ENCODE results near the gene MPI. TPM values are rescaled to one million over a fixed set of nuclear protein-coding genes. Genes with fewer than 3 reads are reported as not detected.

MPI gene
- polyA plus RNA-seq, 4 donors = 41.1 to 88.3 (median 69.1) TPM

DNA sequence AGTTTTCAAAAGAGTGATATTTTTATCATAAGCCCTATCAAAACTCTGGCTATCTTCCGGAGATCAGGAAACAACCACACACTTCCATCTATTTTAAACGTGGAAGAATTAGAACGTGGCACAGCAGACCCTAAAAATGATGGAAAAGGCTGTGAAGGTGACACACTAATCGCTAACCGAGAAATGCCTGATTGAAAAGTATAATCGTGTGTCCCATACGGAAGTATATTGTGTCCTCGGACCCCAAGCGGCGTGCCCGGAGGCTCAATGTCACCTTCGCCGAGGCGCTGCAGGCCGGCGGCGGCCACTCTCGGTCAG lies 47.4 kb downstream of the MPI start:
- Histone ChIP-seq H3K9me3 (ENCODE audit: control insufficient read depth in 2 of 2, insufficient read depth in 1 of 2, low read depth in 1 of 2, low read length in 1 of 2) (no peaks in the 10 kb centered on the region), H3K27me3 (ENCODE audit: control insufficient read depth in 3 of 3, insufficient read depth in 3 of 3, low read length in 3 of 3) (no peaks in the 10 kb centered on the region), H3K27ac (ENCODE audit: low read depth in 1 of 3, low read length in 2 of 3) (peak overlapping the region; percentile 88 to 99 (median 92)), H3K4me1 (ENCODE audit: control insufficient read depth in 3 of 3, insufficient read depth in 2 of 3, low read depth in 1 of 3, low read length in 2 of 3) (peaks cover 0 to 5% (median 4%) of the 10 kb centered on the region in 3 donors), H3K4me3 (ENCODE audit: low read depth in 1 of 3, low read length in 3 of 3) (peak overlapping the region; percentile 79 to 98 (median 86)), H3K36me3 (ENCODE audit: control insufficient read depth in 3 of 3, insufficient read depth in 2 of 3, low read depth in 1 of 3, low read length in 3 of 3) (peaks cover 0 to 15% (median 2%) of the 10 kb centered on the region in 3 donors)
- WGBS, 3 donors = 0 to 1% (median 0%) methylated on average over 18 of the region's 18 CpGs
- DNase-seq = peak in 1 of 2 donors; percentile 48
- FAIRE-seq = no peak

DNA sequence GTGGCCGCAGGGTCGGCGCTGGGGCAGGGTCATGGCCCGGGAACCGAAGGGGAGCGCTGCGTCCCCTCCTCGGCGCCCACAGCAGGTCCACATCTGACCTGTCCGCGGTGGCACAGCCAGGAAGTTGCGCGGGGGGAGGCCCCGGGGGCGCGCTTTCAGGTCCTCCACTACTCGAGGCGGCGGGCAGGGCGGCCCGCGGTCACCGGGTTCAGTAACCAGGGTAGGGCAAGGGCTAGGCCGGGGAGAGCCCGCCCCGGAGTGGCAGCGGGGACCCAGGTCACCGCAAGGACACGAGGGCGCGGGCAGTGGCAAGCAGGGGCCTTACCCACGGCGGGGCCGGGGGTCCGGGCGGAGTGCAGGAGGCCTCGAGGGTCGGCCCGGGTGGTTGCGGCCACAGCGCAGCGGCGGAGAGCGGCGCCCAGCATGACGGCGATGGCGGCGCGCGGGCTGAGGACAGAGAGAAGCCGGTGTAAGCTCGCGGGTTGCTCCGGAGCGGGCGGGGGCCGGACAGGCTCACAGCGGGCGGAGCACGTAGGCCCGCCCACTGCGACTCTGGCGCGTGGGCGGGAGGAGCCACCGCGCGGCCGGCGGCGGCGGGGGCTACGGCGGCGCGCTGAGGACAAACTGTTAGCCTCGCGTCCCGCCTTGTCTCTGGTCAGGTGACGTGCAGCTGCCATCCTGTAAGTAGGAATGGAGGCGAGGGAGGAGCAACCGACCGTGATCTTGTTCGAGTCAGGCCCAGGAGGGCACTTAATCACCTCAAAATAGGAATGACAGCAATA lies 47.9 kb downstream of the MPI start, which contains the start of gene COX5A:
TSS of gene COX5A (minus strand) at position 484 of the 782 bp plus-strand sequence. CDS start at position 425, 59 bp downstream.
- FAIRE-seq (no peak), DNase-seq (peak; percentile 97 to 99)
- Histone ChIP-seq H3K4me3 (ENCODE audit: low read depth in 1 of 3, low read length in 3 of 3) (peak within 1 kb of the TSS; percentile 79 to 98 (median 86)), H3K36me3 (ENCODE audit: control insufficient read depth in 3 of 3, insufficient read depth in 2 of 3, low read depth in 1 of 3, low read length in 3 of 3) (peaks cover 0 to 12% (median 2%) of the 10 kb centered on the region in 3 donors), H3K27ac (ENCODE audit: low read depth in 1 of 3, low read length in 2 of 3) (peak within 1 kb of the TSS; percentile 88 to 99 (median 92)), H3K9me3 (ENCODE audit: control insufficient read depth in 2 of 2, insufficient read depth in 1 of 2, low read depth in 1 of 2, low read length in 1 of 2) (no peaks in the 10 kb centered on the region), H3K27me3 (ENCODE audit: control insufficient read depth in 3 of 3, insufficient read depth in 3 of 3, low read length in 3 of 3) (no peaks in the 10 kb centered on the region), H3K4me1 (ENCODE audit: control insufficient read depth in 3 of 3, insufficient read depth in 2 of 3, low read depth in 1 of 3, low read length in 2 of 3) (peaks cover 0 to 5% (median 4%) of the 10 kb centered on the region in 3 donors)
- 0 to 1% (median 1%) methylated on average over 39 to 85 of the region's 85 CpGs for WGBS, 3 donors

DNA sequence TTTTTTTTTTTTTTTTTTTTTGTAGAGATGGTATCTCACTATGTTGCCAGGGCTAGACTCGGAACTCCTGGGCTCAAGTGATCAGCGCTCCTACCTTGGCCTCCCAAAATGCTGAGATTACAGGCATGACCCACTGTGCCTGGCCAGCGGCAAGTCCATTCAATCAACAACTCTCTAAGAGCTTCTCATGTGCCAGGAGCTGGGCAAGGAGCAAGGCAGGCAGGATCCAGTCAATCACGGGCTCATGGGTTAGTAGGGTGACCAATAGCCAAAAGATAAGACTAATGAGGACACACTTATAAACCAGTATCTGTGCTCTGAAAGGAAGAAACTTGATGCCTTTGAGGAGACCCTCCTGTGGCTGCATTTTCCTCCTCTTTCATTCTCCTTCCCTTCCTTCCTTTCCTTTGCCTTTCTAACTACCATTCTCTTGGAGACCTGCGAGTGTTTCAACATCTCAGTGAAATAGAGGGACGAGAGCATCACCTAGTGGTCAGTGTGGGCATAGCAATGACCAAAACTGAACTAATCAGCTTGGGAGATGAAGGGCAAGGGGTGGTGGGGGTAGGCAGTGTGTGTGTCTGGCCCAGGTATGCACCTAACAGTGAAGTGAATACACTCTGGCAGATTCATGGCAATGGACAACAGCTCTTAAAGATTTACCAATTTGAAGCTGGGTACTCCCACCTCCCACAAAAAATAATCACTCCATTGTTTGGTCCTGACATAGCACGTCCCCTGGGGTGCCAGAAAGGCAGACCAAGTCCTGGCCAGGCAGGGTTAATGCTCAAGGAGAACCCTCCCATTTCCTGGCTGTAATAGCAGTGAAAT lies 60.5 kb downstream of the MPI start:
- DNase-seq = peak; percentile 77 to 86
- Histone ChIP-seq H3K9me3 (ENCODE audit: control insufficient read depth in 2 of 2, insufficient read depth in 1 of 2, low read depth in 1 of 2, low read length in 1 of 2) (no peaks in the 10 kb centered on the region), H3K27ac (ENCODE audit: low read depth in 1 of 3, low read length in 2 of 3) (no peak overlapping the region), H3K36me3 (ENCODE audit: control insufficient read depth in 3 of 3, insufficient read depth in 2 of 3, low read depth in 1 of 3, low read length in 3 of 3) (peaks cover 0 to 4% (median 0%) of the 10 kb centered on the region in 3 donors), H3K27me3 (ENCODE audit: control insufficient read depth in 3 of 3, insufficient read depth in 3 of 3, low read length in 3 of 3) (no peaks in the 10 kb centered on the region), H3K4me3 (ENCODE audit: low read depth in 1 of 3, low read length in 3 of 3) (no peak overlapping the region), H3K4me1 (ENCODE audit: control insufficient read depth in 3 of 3, insufficient read depth in 2 of 3, low read depth in 1 of 3, low read length in 2 of 3) (peaks cover 0 to 14% (median 2%) of the 10 kb centered on the region in 3 donors)
- FAIRE-seq = no peak
- 41 to 51% (median 48%) methylated on average over 7 of the region's 7 CpGs for WGBS, 3 donors

DNA sequence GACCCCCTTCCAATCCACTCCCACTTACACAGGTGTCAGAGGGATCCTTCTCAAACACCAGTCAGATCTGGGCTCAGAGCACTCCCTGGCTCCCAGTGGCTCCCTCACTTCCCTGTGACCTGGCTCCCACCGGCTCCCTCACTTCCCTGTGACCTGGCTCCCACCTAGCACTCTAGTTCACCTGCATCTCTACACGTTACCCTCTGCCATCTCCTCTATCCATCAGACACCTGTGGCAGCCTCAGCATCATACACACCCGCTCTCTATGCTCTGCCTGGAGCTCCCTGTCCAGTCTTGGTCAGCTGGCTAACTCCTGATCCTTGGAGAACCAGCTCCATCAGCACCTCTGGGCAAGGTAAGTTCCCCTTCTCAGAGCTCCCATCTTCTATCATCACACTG lies 61.2 kb downstream of the MPI start:
- H3K36me3 ChIP-seq (ENCODE audit: control insufficient read depth in 3 of 3, insufficient read depth in 2 of 3, low read depth in 1 of 3, low read length in 3 of 3) = peaks cover 0 to 4% (median 0%) of the 10 kb centered on the region in 3 donors
- FAIRE-seq = no peak

More for the DNA sequence above, 61.2 kb downstream of the MPI start:
- WGBS, 3 donors = 61 to 70% (median 65%) methylated on average over 3 of the region's 3 CpGs
- Histone ChIP-seq H3K4me3 (ENCODE audit: low read depth in 1 of 3, low read length in 3 of 3) (no peak overlapping the region), H3K27ac (ENCODE audit: low read depth in 1 of 3, low read length in 2 of 3) (no peak overlapping the region), H3K9me3 (ENCODE audit: control insufficient read depth in 2 of 2, insufficient read depth in 1 of 2, low read depth in 1 of 2, low read length in 1 of 2) (no peaks in the 10 kb centered on the region), H3K27me3 (ENCODE audit: control insufficient read depth in 3 of 3, insufficient read depth in 3 of 3, low read length in 3 of 3) (peaks cover 0 to 7% (median 0%) of the 10 kb centered on the region in 3 donors), H3K4me1 (ENCODE audit: control insufficient read depth in 3 of 3, insufficient read depth in 2 of 3, low read depth in 1 of 3, low read length in 2 of 3) (peaks cover 0 to 21% (median 2%) of the 10 kb centered on the region in 3 donors)
- no peak for DNase-seq

Other genes with a start within 250 kb of the MPI start
- 10 to 100 TPM; 13.5 to 29.2 (median 21.2) TPM for gene EDC3, start 194.0 kb upstream of the MPI start, polyA plus RNA-seq
- gene CYP1A1, start 164.5 kb upstream of the MPI start, polyA plus RNA-seq = 10 to 100 TPM in 1 of 4 donors, under 1 TPM in 2, not detected in 1; 0.04 to 13.2 (median 0.66) TPM
- gene CYP1A2, start 141.2 kb upstream of the MPI start, polyA plus RNA-seq = not detected
- 10 to 100 TPM; 39.4 to 76.8 (median 53.2) TPM for gene CSK, start 108.0 kb upstream of the MPI start, polyA plus RNA-seq
- gene LMAN1L, start 77.2 kb upstream of the MPI start, polyA plus RNA-seq = under 1 TPM in 1 of 4 donors, not detected in 3; 0.46 TPM
- 1 to 10 TPM in 1 of 4 donors, not detected in 3; 1.1 TPM for gene CPLX3, start 63.4 kb upstream of the MPI start, polyA plus RNA-seq
- gene ULK3, start 46.9 kb upstream of the MPI start, polyA plus RNA-seq = 100 to 1,000 TPM in 1 of 4 donors, 10 to 100 TPM in 3; 38.2 to 111 (median 81.1) TPM
- 100 to 1,000 TPM in 1 of 4 donors, 10 to 100 TPM in 3; 52.3 to 128 (median 75.7) TPM for gene SCAMP2, start 16.7 kb upstream of the MPI start, polyA plus RNA-seq
- 10 to 100 TPM; 12.7 to 41.3 (median 21.6) TPM for gene FAM219B, start 16.8 kb downstream of the MPI start, polyA plus RNA-seq
- 100 to 1,000 TPM; 231 to 931 (median 808) TPM for gene COX5A, start 48.0 kb downstream of the MPI start, polyA plus RNA-seq
- 10 to 100 TPM in 3 of 4 donors, 1 to 10 TPM in 1; 5.5 to 22.2 (median 14.9) TPM for gene RPP25, start 66.7 kb downstream of the MPI start, polyA plus RNA-seq
- 10 to 100 TPM; 22.8 to 78.1 (median 56.8) TPM for gene SCAMP5, start 105.5 kb downstream of the MPI start, polyA plus RNA-seq
- 10 to 100 TPM; 11.4 to 29.4 (median 17.7) TPM for gene PPCDC, start 133.5 kb downstream of the MPI start, polyA plus RNA-seq